Panc1 (cell line): ENCODE data around the gene ACP3. TPM values are rescaled to one million over a fixed set of nuclear protein-coding genes. Genes with fewer than 3 reads are reported as not detected.
"Not testable (repeated sequence)": the region's sequence is repeated elsewhere in the genome, so short reads cannot be mapped to it uniquely, and the experiment has no call there.

Experiments used
- ATAC-seq: fragments of 200-7000 bp; cut with Tn5 transposase; 2 replicates; pipeline ENCODE4 v1.9.1; 2020; ENCODE audit warnings: mild to moderate bottlenecking, moderate library complexity
- BruUV-seq: library from RNA; stranded (reverse); fragments of 400-500 nt; replicated peaks from 2 replicates; lab custom pipeline; 2021; lab: Mats Ljungman, UMichigan
- CTCF ChIA-PET: fragments of 300-600 bp; sonication (Branson Sonifier 250); formaldehyde crosslinking; loops from one replicate; lab custom pipeline; 2022; ENCODE audit warnings: antibody characterized with exemption; lab: Charles Lee
- POLR2A ChIA-PET: fragments of 300-600 bp; sonication (Branson Sonifier 250); formaldehyde crosslinking; loops from one replicate; lab custom pipeline; 2022; ENCODE audit warnings: antibody characterized with exemption; lab: Charles Lee
- DNase-seq: peaks from one replicate; pipeline ENCODE4 v3.0.0-alpha.2; 2010; ENCODE audit warnings: low read depth, low spot score
- H3K27ac ChIP-seq: 2 replicates; pipeline ENCODE4 v1.5.1; 2011; ENCODE audit warnings: mild to moderate bottlenecking, low read length, inconsistent platforms
- H3K27me3 ChIP-seq: fragments of 200-500 bp; sonication (Bioruptor generic); 2 replicates; pipeline ENCODE4 v1.6.0; 2014; ENCODE audit warnings: low read length, inconsistent platforms; ENCODE audit not compliant: control insufficient read depth, insufficient read depth
- H3K36me3 ChIP-seq: fragments of 200-500 bp; sonication (Bioruptor generic); 2 replicates; pipeline ENCODE4 v1.5.1; 2014; ENCODE audit warnings: inconsistent platforms, mild to moderate bottlenecking, low read length, moderate library complexity; ENCODE audit not compliant: control insufficient read depth, insufficient read depth
- H3K4me1 ChIP-seq: 2 replicates; pipeline ENCODE4 v1.5.1; 2011; ENCODE audit warnings: inconsistent platforms, mild to moderate bottlenecking, low read length, moderate library complexity; ENCODE audit not compliant: control insufficient read depth, insufficient read depth
- H3K4me3 ChIP-seq, 2 experiments: 2 replicates each; pipeline ENCODE4 v1.5.1; 2011 to 2012; ENCODE audit warnings: low read depth in 2 of 2, low read length in 2 of 2, mild to moderate bottlenecking in 2 of 2, inconsistent platforms in 1 of 2, moderate library complexity in 1 of 2
- H3K9me3 ChIP-seq: fragments of 200-500 bp; sonication (Bioruptor generic); 2 replicates; pipeline ENCODE4 v1.5.1; 2014; ENCODE audit warnings: low read depth, mild to moderate bottlenecking, inconsistent platforms, low read length, moderate library complexity; ENCODE audit not compliant: control insufficient read depth, insufficient read depth
- CTCF ChIP-seq: fragments of 450-650 bp; IDR thresholded peaks from 2 replicates; pipeline ENCODE4 v1.5.1; 2017; ENCODE audit warnings: mild to moderate bottlenecking
- POLR2AphosphoS5 ChIP-seq: IDR thresholded peaks from 2 replicates; pipeline ENCODE4 v1.6.1; 2012; ENCODE audit warnings: mild to moderate bottlenecking, low read depth, low read length, moderate library complexity
- REST ChIP-seq, 2 experiments: IDR thresholded peaks; 2 replicates each; pipeline ENCODE4 v1.6.1; 2011 to 2012; ENCODE audit warnings: low read depth in 2 of 2, control low read depth in 1 of 2, low read length in 1 of 2, mild to moderate bottlenecking in 1 of 2, moderate library complexity in 1 of 2; ENCODE audit not compliant: insufficient read depth in 1 of 2
- SIN3A ChIP-seq: IDR thresholded peaks from 2 replicates; pipeline ENCODE4 v1.6.1; 2012; ENCODE audit warnings: low read depth, mild to moderate bottlenecking, low read length, moderate library complexity, borderline replicate concordance; ENCODE audit not compliant: insufficient read depth
- TCF7L2 ChIP-seq: IDR thresholded peaks from 2 replicates; pipeline ENCODE4 v1.6.1; 2011; ENCODE audit warnings: mild to moderate bottlenecking, low read depth, low read length, inconsistent platforms
- in situ Hi-C: cut with HindIII; loops from 2 replicates; pipeline ENCODE4 v1.10.0; 2016; ENCODE audit warnings: low sequenced_read_pairs, low pct_unique_long_range_greater_than_20kb
- intact Hi-C: fragments of 100-400 bp; cut with micrococcal nuclease; formaldehyde crosslinking; loops from one replicate; pipeline ENCODE4 v1.10.0; 2022; ENCODE audit not compliant: unreplicated experiment
- total RNA-seq: library from RNA; stranded (reverse); gene quantifications from one replicate; pipeline ENCODE4 v1.2.1, GENCODE V29; 2021; ENCODE audit not compliant: unreplicated experiment

ACP3 gene
- total RNA-seq, 1 experiment from 2014 or later = not detected

GRCh38 chr3:132304351-132304750 lies 12.9 kb upstream of the ACP3 start:
- DNase-seq, BruUV-seq, POLR2A ChIA-PET, H3K4me3 ChIP-seq, H3K9me3 ChIP-seq, H3K36me3 ChIP-seq, H3K27me3 ChIP-seq, in situ Hi-C loops, H3K4me1 ChIP-seq, CTCF ChIA-PET, intact Hi-C loops, H3K27ac ChIP-seq, ATAC-seq: not testable (repeated sequence)

GRCh38 chr3:132310057-132310456 lies 7.2 kb upstream of the ACP3 start:
- H3K36me3 ChIP-seq, BruUV-seq, CTCF ChIA-PET, H3K4me3 ChIP-seq, POLR2A ChIA-PET, H3K27ac ChIP-seq, H3K27me3 ChIP-seq, intact Hi-C loops, ATAC-seq, in situ Hi-C loops, H3K9me3 ChIP-seq, DNase-seq, H3K4me1 ChIP-seq: not testable (repeated sequence)

GRCh38 chr3:132311316-132311715 lies 5.9 kb upstream of the ACP3 start:
- in situ Hi-C loops = no loop called here
- no TSS peak for BruUV-seq
- no peaks in the 10 kb centered on the region for H3K4me1 ChIP-seq
- no peaks in the 10 kb centered on the region for H3K27me3 ChIP-seq
- intact Hi-C loops = no loop called here
- no peak overlapping the region for H3K27ac ChIP-seq
- CTCF ChIA-PET = no interaction called here
- no peaks in the 10 kb centered on the region for H3K36me3 ChIP-seq
- ATAC-seq (no peak), DNase-seq (no peak)
- no peak overlapping the region for H3K4me3 ChIP-seq
- POLR2A ChIA-PET = no interaction called here
- TF ChIP-seq REST (IDR thresholded peaks at IDR 0.05; ENCODE audit: insufficient read depth in 1 of 2, low read depth in 2 of 2, low read length in 1 of 2) (no peak), CTCF (no peak), POLR2AphosphoS5 (no peak), TCF7L2 (no peak), SIN3A (no peak)
- no peaks in the 10 kb centered on the region for H3K9me3 ChIP-seq
